NCI-H146 treated with DMSO at 0.1 percent for 48 hours (cell line): ENCODE measurements around the gene GHRH.

Experiments
- DNase-seq: peaks from one replicate; lab custom pipeline; 2025; ENCODE audit not compliant: unreplicated experiment; lab: John Stamatoyannopoulos, UW

GHRH gene

DNA sequence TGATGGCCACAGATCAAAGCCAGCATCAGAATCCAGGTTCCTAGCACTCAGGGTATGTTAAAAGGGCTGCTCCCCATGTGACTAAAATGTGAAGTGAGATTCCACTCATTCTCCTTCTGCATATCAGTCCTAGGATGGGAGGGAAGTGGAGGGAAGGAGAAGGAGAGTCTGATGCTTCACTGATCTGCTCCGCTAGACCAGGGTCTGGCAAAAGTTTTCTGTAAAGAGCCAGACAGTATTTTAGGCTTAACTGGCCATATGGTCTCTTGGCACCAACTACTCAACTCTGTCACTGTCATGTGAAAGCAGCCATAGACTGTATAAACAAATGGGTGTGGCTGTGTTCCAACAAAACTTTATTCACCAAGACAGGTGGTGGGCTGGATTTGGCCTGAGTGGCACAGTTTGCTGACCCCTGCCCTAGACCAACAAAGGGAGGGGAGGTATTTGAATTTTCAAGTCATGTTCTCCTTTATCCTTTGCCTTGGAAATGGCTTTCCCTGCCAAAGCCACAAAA, 22.6 kb downstream of the GHRH start:
- DNase-seq: no peak

DNA sequence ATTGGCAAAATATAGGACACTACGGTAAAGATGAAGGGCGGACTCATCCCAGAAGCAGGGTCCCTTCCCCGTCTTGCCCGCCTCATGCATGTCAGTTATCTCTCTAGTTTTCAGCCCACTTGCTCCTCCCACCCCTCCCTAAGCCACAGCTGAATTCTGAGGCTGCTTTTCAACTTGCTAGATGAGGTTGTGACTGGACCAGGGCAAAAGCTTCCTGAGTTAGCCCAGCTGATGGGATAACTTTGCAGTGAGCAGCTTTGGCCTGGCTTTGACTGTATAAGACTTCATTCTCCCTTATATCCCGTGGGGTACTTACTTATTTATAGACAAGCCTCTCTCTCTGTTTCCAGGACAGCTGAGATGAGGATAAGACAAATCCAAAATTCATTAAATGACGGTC, 23.2 kb downstream of the GHRH start:
- no peak for DNase-seq

DNA sequence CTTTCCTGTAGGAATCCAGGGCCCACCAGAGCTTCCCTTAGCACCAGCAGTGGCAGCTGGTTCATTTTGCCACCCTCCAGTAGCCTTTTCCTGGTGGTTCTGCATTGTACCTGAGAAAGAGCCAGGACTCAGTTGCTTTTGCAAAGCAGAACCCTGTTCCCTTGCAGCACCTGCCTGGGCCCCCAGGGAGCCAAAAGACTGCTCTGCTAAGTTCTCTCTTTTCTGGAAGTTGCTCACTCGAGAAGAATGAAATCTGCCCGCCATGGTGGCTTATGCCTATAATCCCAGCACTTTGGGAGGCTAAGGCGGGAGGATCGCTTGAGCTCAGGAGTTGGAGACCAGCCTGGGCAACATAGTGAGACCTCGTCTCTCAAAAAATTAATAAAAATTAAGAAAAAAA, 24.0 kb downstream of the GHRH start:
- DNase-seq: no peak

DNA sequence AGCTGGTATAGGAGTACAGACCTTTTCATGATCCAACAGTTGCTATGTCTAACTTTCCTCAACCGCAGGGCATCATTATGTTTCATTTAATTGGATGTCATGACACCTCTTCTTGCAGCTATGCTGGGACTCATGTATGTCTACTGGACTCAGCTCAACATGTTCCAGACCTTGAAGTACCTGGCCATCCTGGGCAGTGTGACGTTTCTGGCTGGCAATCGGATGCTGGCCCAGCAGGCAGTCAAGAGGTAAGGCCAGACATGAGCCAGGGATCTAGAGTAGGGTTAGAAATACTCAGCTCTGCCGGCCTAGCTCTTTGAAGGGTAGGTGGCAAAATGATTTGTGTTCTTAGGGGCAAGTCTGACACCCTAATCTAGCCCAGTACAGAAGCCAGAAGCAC, 25.2 kb downstream of the GHRH start:
- DNase-seq: no peak

DNA sequence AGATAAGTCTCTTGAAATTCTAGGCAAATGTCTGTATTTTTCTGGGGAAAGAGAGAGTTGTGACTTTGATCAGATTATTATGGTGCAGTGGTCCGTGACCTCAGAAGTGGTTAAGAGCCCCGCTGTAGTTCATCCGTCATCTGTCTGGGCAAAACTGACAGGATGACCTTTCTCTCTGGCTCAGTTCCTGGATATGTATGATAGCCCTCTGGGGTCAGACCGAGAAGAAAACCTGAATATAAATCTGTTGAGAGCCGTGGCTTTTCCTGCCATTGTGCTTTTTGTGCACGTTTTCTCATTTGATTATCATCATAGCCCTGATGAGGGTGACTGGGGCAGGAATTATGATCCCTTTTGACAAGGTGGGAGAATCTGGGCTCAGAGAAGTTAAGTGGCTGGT, 26.5 kb downstream of the GHRH start:
- peak; percentile 35 for DNase-seq

DNA sequence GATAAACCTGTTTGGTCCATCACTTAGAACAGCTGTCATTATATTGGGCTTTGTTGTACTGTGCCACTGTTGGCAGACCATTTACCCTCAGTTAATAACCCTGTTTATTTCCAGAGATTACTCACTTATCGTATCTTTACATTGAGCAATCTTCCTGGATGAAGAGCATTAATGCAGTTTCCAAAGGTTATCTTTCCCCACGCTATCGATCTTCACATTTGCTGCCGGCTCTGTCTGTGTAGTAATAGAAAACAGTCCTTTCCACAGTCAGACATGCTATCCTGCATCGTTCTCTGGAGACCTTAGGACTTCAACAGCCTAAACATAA, 27.4 kb downstream of the GHRH start:
- peak; percentile 99 for DNase-seq

DNA sequence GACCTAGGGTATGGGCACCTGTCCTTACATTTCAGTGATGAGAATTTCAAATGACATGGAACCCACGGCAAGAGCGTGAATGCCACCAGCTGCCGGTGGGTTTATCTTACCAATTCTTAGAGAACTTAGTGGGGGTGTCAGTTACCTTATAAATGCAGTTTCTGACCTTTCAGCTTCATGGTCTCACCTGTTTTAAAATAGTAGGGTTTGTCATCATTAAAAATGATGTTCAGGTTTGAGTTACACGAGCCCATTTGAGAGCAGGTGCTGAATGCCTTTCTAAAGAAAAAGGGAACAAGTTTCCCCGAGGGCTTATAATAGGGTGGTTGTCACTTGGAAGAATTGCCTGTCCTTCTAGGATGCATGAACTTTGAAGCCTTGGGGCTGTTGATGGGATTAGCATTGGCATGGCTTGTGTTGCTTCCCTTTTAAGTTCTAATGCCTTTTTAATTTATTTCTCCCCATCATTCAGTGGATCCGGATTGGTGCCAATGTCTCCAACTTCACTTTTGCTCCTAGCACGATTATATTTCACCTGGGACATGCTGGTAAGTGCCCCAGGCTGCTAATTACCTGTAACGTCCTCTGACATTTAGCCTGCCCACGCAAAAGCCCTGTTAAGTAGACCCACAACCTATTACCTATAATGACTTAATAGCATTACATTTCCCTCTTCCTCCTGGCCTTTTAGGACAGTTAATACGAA, 27.9 kb downstream of the GHRH start:
- peak; percentile 97 for DNase-seq

DNA sequence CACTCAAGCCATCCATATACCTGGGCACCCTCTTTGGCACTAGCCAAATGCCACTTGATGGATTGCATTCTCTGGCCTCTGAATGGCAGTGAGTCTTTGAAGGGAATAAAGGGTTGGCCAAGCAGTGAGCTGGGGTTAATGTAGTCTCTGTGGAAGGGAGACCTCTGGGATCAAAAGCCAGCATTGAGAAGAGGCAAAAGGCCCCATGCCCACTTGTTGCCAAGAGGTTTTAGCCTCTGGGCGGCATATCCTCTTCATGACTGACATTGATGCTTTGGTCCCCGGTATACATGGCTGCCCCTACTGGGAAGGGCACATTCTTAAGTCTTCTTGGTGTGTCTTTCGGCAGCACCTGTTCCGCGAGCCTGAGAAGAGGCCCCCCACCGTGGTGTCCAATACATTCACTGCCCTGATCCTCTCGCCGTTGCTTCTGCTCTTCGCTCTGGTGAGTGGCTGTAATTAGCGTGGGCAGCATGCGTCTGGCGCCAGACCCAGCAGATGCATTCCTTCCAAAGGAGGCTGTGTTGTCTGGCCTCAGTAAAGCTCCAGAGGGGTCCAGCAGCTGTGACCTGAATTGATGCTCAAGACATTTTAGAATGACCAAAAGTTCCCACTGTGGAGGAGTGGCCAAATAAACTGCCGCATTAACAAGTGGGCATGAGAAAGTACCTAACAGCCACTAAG, 29.5 kb downstream of the GHRH start:
- peak; percentile 74 for DNase-seq

DNA sequence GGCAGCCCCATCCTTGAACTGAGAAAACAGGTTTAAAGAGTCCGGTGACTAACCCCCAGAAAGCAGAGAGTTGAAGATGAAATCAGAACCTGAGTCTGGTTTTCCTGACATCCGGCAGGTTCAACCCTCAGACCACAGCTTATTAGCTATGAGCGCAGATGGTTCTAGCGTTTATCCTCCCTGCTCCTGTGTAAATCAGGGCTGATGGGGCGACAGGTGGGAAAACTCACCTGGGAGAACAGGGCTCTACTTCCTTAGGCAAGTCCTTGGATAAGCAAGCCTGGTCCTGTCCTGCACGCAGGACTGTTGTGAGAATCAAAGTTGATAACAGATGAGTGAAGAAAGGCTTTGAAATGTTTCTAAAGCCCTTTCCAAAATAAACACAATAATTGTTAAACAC, 31.4 kb downstream of the GHRH start:
- DNase-seq: no peak

DNA sequence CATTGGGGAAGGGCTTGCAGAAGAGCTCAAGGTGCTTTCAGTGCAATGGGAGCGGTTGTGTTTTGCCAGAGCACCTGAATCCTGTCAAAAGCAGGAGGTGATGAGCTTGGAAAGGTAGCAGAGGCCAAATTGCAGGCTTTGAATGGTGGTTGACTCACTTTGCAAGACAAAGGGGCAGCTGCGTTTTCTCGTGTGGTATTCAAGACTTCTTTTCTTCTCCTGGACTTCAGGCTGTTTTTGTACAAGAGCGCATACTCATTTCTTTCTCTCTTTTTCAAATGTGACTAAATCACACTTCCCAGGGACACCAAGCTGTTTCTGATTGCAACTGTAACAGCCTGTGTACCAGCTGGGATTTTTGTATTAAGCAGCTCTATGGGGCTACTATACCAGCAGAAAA, 32.3 kb downstream of the GHRH start:
- DNase-seq: peak; percentile 75

DNA sequence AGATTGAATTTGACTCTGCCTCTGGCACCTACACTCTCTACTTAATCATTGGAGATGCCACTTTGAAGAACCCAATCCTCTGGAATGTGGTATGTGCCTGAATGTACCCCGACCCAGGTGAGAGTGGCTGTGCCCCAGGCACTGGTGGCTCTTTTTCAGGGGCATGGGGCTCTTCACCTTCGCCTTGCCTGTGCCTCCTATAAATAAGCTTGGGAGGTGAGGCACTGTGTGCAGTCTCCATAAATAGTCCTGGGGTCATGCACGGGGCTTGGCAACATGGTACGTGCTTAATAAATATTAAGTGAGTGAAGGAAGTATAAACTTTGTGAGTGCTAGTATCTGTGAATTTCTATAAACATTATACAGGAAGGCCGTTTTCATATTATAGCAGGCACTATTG, 33.0 kb downstream of the GHRH start:
- DNase-seq: no peak

DNA sequence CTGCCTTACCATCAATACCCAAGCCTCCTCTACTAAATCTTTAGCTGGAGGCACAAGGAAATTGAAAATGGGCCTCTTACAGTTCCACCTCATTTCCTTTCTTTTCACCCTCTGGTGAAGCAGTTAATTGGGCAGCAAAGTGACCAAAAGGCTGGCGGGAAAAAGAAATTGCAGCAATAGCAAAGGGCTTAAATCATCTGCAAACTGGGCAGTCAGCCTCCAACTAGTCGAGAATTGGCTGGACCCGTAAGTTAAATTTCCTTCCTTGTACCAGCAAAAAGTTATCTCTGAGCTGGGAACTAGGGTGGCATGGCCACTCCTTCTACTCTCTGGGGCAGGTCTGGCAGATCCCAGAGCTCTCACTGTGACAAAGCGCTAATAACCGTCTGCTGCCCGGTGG, 33.5 kb downstream of the GHRH start:
- DNase-seq: no peak

DNA sequence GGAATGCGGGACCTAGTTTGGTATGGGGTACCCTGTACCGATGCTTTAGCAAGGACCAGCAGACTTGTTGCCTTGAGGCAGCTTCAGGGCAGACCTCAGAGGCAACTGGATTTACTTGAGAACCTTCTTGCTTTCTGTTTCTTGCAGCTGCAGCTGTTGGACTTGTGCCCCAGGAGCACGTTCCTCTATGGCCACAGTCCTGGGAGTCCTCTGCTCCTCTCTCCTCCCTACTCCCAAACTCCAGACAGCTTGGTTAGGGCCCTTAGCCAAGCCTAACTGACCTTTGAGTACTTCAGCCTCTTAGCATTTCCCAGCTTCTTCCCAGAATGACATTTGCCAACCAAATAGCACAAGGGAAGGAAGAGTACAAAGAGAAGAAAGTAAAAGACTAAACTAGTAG, 34.7 kb downstream of the GHRH start:
- DNase-seq: no peak

DNA sequence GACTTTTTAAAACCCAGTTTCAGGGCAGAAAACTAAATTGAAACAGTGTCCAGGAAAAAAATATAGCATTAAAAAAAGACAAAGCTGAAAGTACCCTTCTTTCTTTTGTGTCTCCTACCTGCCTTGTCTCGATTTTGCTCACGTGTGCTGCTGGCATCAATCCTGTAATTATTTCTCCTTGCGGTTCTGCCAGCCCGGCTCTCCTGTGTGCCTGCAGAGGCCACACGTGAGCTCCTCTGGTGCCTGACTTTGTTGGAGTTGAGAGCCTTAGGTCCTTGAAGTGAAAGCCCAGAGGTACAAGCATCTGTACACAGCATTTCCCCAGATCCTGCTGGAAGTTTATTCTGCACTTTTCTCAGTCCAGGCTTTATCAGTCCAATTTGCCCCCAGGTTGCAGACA, 36.5 kb downstream of the GHRH start:
- DNase-seq: no peak

DNA sequence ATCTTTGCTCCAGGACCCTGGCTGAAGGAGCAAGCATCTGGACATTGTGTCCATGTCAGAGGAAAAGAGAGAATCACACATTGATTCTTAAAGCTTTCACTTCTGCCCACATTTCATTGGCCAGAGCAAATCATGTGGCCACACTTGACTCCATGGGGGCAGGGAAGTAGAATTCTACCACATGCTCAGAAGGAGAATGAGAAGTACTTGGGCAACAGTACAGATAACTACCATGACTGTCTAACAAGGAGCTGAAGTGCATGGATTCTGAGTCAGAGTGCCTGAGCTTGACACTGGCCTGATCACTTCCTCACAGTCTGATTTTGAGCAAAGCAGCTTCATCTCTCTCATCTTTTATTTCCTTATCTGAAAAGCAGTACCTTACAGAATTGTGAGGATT, 38.6 kb downstream of the GHRH start:
- DNase-seq: no peak

DNA sequence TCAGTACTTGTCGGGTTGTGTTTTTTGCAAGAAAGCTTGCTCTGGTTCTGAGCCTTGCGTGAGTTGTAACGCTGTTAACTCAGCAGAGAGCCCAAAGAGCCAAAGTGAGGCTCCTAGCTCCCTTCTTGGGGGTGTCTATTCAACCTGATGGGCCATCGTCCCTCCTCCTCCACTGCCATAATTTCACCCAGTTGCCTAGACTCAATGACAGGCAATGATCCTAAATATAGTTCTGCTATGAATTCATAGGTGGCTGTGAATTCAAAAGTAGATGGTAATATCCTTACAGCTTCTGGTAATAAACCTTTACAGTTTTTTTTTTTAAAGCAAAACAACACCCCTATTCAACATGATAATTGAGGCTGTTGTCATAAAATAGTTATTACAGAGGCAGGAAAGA, 39.5 kb downstream of the GHRH start:
- DNase-seq: no peak

DNA sequence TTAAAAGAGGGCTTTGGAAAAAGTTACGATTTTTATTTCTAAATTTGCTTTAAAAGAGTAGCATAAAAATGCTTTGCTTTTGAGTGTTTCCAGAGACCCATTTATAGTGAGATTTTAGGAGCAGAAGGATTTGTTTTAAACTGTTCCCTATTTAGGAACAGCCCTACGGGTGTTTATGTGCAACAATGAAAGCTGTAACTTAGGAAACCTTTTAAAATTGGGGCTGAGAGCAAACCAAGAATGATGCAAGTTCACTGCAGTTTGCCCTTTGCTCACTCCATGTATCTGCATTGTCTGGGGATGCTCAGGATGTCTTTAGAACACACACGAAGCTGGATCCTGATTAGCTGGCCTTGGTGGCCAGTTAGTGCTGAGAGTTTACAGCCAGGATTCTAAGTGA, 40.9 kb downstream of the GHRH start:
- no peak for DNase-seq

DNA sequence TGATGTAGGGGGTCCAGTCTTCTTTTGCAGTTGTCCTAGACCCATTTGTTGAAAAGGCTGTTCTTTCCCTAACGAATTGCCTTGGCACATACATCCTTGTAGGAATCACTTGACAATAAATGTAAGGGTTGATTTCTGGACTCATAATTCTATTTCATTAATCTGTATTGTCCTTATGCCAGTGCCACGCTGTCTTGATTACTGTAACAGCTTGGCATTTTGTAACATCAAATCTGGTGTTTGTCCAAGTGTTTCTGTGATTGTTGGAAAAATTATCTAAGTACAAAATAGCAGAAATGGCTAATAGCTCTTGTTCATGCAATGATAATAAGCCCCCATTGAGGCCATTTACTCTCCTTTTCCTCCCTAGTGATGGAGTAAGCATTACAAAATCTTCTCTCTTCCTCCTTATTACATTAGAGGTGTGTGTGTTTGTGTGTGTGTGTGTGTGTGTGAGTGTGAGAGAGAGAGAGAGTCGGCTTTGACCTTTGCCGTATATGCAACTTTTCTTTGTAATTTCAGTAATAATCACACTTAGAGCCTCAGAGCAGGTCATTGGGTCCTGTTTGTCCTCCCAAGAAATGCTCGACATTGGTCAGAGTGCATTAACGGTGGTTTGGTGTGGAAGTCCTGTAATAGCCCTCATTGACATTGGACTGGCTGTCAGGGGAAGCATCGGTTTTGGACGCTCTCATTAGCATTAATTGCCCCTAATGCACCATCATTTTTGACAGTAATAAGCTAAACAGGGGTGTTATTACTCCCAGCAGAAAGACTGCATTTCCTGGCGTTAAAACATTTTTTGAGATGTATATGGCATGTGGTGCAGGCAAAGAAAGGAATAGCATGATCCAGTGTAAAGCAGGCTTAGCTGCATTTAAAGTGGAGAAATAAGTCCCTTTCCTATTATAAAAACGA, 41.6 kb downstream of the GHRH start:
- no peak for DNase-seq

DNA sequence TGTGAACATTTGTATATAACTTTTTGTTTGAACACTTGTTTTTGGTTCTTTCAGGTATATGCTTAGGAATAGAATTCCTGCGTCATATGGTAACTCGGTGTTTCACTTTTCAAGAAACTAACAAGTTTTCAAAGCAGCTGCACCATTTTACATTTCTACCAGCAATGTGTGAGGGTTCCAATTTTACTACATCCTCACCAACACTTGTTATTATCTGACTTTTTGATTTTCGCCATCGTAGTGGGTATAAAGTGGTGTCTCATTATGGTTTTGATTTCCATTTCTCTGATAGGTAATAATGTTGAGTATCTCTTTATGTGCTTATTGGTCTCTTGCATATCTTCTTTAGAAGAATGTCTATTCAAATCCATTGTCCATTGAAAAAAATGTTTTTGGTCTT, 42.6 kb downstream of the GHRH start:
- DNase-seq: no peak

DNA sequence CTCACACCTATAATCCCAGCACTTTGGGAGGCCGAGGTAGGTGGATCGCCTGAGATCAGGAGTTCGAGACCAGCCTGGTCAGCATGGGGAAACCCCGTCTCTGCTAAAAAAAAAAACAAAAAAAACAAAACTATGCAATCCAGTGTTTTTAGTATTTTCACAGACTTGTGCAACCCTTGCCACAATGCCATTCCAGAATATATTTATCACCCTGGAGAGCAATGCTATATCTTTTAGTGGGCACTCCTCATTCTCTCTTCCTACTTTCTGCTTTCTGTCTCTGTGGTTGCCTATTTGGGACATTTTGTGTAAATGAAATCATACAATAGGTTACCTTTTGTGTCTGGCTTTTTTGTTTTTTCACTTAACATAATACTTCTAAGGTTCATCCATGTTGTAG, 43.2 kb downstream of the GHRH start:
- DNase-seq: no peak

DNA sequence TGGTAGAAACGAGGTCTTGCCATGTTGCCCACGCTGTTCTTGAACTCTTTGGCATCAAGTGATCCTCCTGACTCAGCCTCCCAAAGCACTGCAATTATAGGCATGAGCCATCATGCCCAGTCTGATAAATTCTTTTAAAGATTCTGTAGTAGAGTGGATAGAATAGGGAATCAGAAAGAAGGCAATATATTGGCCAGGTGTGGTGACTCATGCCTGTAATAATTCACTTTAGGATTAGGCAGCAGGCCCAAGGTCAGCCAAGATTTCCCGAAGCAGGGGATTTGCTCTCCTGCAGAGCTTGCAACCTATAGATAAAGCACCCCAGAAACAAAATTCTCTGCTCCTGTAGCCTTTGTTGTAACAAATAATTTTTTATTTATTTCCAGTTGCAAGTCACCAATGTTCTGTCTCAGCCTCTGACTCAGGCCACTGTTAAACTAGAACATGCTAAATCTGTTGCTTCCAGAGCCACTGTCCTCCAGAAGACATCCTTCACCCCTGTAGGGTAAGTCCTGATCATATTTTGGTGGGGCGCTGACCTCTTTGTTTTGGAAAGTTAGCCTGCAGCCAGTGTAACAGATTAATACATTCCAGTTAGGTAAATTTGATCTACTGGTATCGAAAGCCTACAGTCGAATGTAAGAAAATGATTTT, 51.8 kb downstream of the GHRH start:
- no peak for DNase-seq
